ENCODE data around the gene NAPSA.

GRCh38 chr19:50328873-50329145 lies 36.6 kb downstream of the NAPSA start:
- TF ChIP-seq EP300 (IDR thresholded peaks at IDR 0.05), result no peak
- TF ChIP-seq CTCF (IDR thresholded peaks at IDR 0.05), result no peak
- TF ChIP-seq POLR2A (IDR thresholded peaks at IDR 0.05), result no peak
